GM21423 (cell line): ENCODE measurements around the gene PRADC1.
"Not testable (repeated sequence)": the region's sequence is repeated elsewhere in the genome, so short reads cannot be mapped to it uniquely, and the experiment has no call there.

ENCODE experiments used
- ATAC-seq: cut with Tn5 transposase; IDR thresholded peaks from one replicate; pipeline ENCODE4 v1.9.1; 2021; ENCODE audit warnings: mild to moderate bottlenecking, moderate library complexity; ENCODE audit not compliant: unreplicated experiment

The PRADC1 gene

GRCh38 chr2:73205611-73206010 lies 27.4 kb downstream of the PRADC1 start:
- no peak for ATAC-seq

- ATAC-seq: no peak
These were observed 29.9 kb downstream of the PRADC1 start for GRCh38 chr2:73203055-73203681.

- no peak for ATAC-seq
These were observed 30.6 kb downstream of the PRADC1 start, which contains the start of gene NOTO for GRCh38 chr2:73202156-73203054. Gene NOTO (plus strand): TSS chr2:73202574. CDS start chr2:73202667, 93 bp downstream.

- ATAC-seq: not testable (repeated sequence)
These were observed 32.8 kb downstream of the PRADC1 start for GRCh38 chr2:73200281-73200680.

GRCh38 chr2:73197579-73197978 lies 35.5 kb downstream of the PRADC1 start:
- ATAC-seq: no peak

GRCh38 chr2:73187549-73187948 lies 45.5 kb downstream of the PRADC1 start:
- no peak for ATAC-seq

- no peak for ATAC-seq
These were observed 47.1 kb downstream of the PRADC1 start for GRCh38 chr2:73185965-73186364.
